Duodenal mucosa (tissue), 2 donors: ENCODE measurements around the gene PRKCH.

ENCODE experiments used
- H3K27ac ChIP-seq: one replicate; pipeline ENCODE4 v1.7.0; 2013; ENCODE audit warnings: low read depth, low read length
- H3K27me3 ChIP-seq, 2 donors: one replicate each; pipeline ENCODE4 v1.7.0; 2013; ENCODE audit warnings: low read length in 2 of 2, control low read depth in 1 of 2; ENCODE audit not compliant: insufficient read depth in 2 of 2, control insufficient read depth in 1 of 2
- H3K36me3 ChIP-seq, 2 donors: one replicate each; pipeline ENCODE4 v1.7.0; 2013; ENCODE audit warnings: low read length in 2 of 2, control low read depth in 1 of 2; ENCODE audit not compliant: insufficient read depth in 2 of 2, control insufficient read depth in 1 of 2
- H3K4me1 ChIP-seq, 2 donors: one replicate each; pipeline ENCODE4 v1.7.0; 2013; ENCODE audit warnings: low read length in 2 of 2, control low read depth in 1 of 2; ENCODE audit not compliant: insufficient read depth in 2 of 2, control insufficient read depth in 1 of 2
- H3K4me3 ChIP-seq, 2 donors: one replicate each; pipeline ENCODE4 v1.7.0; 2013; ENCODE audit warnings: low read length in 2 of 2, low read depth in 1 of 2
- H3K9ac ChIP-seq, 2 donors: one replicate each; pipeline ENCODE4 v1.7.0; 2013; ENCODE audit warnings: low read length in 2 of 2, low read depth in 1 of 2
- H3K9me3 ChIP-seq, 2 donors: one replicate each; pipeline ENCODE4 v1.7.0; 2013; ENCODE audit warnings: low read length in 2 of 2, control low read depth in 1 of 2; ENCODE audit not compliant: control insufficient read depth in 1 of 2

The PRKCH gene

DNA sequence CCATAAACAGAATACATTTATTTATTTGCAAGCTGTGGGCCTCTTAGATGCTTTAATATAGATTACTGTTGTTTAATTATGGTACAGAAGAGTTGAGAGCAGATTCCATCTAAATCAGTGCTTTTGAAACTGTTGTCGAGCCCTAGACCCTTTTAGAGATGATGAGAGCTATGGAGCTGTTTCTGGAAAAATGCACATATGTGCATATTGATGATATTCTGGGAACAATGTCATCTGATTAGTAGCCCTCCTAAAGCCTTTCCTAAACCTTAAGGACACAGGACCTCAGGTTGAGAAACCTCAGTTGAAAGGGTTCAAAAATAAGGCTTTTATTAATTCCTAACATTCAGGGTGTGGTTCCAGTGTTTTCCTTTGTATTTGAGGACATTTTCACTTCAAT, 11.7 kb downstream of the PRKCH start:
- Histone ChIP-seq H3K4me3 (no peak overlapping the region), H3K36me3 (no peaks in the 10 kb centered on the region), H3K9me3 (no peaks in the 10 kb centered on the region), H3K9ac (peak overlapping the region in 1 of 2 donors; percentile 57), H3K27ac (no peak overlapping the region), H3K27me3 (no peaks in the 10 kb centered on the region), H3K4me1 (no peaks in the 10 kb centered on the region)

DNA sequence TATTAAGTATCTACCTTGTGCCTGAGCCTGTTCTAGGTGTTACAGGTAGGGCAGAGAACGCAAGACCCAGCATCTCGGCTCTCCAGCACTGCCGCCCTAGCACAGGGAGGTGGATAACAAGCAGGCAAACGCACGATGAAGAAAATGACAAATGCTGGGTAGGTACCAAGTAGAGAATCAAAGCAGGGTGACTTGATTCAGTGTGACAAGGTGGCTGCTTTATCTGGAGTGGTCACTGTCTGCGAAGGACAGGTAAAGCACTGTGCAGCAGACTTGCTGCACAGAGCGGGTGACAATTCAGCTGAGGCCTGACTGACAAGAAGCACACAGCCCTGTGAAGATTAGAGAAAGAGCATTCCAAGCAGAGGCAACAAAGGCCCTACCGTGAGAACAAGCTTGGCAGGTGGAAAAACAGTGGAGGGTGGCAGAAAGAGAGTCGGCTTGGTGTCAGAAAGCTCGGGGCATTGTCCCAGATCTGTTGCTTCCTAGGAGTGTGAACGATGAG, 12.9 kb downstream of the PRKCH start:
- no peaks in the 10 kb centered on the region for H3K27me3 ChIP-seq
- no peak overlapping the region for H3K4me3 ChIP-seq
- H3K9me3 ChIP-seq, result no peaks in the 10 kb centered on the region
- peak overlapping the region; percentile 47 for H3K27ac ChIP-seq
- peak overlapping the region; percentile 9 to 57 for H3K9ac ChIP-seq
- no peaks in the 10 kb centered on the region for H3K4me1 ChIP-seq
- H3K36me3 ChIP-seq, result no peaks in the 10 kb centered on the region

GRCh38 chr14:61335049-61335448, 13.7 kb downstream of the PRKCH start:
- no peak overlapping the region for H3K4me3 ChIP-seq
- H3K9me3 ChIP-seq, result no peaks in the 10 kb centered on the region
- no peaks in the 10 kb centered on the region for H3K36me3 ChIP-seq
- H3K4me1 ChIP-seq, result no peaks in the 10 kb centered on the region
- H3K9ac ChIP-seq, result no peak overlapping the region
- H3K27me3 ChIP-seq, result no peaks in the 10 kb centered on the region
- H3K27ac ChIP-seq, result no peak overlapping the region

DNA sequence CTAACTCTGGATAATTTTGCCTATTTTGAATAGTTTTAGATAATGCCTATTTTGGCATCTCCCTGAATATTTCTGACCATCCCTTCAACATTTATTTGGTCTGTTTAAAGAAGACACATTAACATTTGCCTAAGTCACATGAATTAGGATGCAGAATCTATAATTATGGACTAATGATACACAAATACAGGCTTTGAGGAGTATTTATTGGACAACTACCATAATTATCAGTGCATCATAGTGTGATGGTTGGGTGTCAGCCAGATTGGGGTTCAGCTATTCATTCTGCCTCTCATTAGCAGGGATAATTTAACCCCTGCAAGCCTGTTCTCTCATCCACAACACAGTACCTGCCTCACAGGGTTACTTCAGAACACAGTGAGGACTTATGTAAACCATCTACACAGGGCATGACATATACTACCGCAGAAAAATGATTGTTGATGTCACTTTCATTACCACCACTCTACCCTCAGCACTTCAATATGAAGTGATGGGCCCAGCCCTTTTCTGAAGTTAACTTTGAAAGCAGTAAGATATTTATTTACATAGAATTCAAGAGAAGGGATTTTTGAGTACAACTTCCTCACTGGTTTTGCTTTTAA, 14.4 kb downstream of the PRKCH start:
- Histone ChIP-seq H3K4me1 (no peaks in the 10 kb centered on the region), H3K9me3 (no peaks in the 10 kb centered on the region), H3K4me3 (no peak overlapping the region), H3K27ac (no peak overlapping the region), H3K36me3 (no peaks in the 10 kb centered on the region), H3K27me3 (no peaks in the 10 kb centered on the region), H3K9ac (peak overlapping the region in 1 of 2 donors; percentile 16)

- H3K36me3 ChIP-seq, result no peaks in the 10 kb centered on the region
- H3K27ac ChIP-seq, result no peak overlapping the region
- no peak overlapping the region for H3K9ac ChIP-seq
- no peak overlapping the region for H3K4me3 ChIP-seq
- H3K9me3 ChIP-seq, result no peaks in the 10 kb centered on the region
- H3K27me3 ChIP-seq, result no peaks in the 10 kb centered on the region
- H3K4me1 ChIP-seq, result peaks cover 0 to 3% of the 10 kb centered on the region in 2 donors
Measured at GRCh38 chr14:61337893-61338292, 16.5 kb downstream of the PRKCH start.

- Histone ChIP-seq H3K4me1 (peaks cover 0 to 3% of the 10 kb centered on the region in 2 donors), H3K4me3 (no peak overlapping the region), H3K36me3 (no peaks in the 10 kb centered on the region), H3K9me3 (no peaks in the 10 kb centered on the region), H3K9ac (no peak overlapping the region), H3K27me3 (no peaks in the 10 kb centered on the region), H3K27ac (no peak overlapping the region)
Measured at GRCh38 chr14:61338457-61338856, 17.1 kb downstream of the PRKCH start.

- Histone ChIP-seq H3K9me3 (no peaks in the 10 kb centered on the region), H3K27ac (no peak overlapping the region), H3K27me3 (no peaks in the 10 kb centered on the region), H3K36me3 (no peaks in the 10 kb centered on the region), H3K4me1 (peaks cover 0 to 15% of the 10 kb centered on the region in 2 donors), H3K4me3 (no peak overlapping the region), H3K9ac (no peak overlapping the region)
Measured at GRCh38 chr14:61341275-61342206, 20.2 kb downstream of the PRKCH start.

DNA sequence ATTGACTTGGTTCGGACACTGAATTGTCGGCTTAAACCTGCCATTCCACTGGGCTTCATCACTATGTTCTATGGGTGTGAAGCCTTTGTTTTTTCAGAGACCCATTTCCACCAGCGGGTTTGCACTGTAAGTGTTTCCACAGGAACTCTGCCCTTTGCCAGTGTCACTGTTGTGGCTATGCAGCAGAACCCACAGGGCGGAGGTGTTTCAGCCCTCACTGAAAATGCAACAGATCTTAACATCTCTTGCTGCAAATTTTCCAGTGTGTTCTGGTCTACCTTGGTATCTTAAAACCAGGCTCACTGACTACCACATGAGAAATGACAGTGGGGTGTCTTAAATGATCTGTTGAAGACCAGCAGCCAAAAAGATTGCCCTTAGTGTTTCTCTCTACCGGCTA, 21.1 kb downstream of the PRKCH start:
- no peaks in the 10 kb centered on the region for H3K27me3 ChIP-seq
- H3K9ac ChIP-seq, result peak overlapping the region in 1 of 2 donors; percentile 7
- H3K36me3 ChIP-seq, result no peaks in the 10 kb centered on the region
- H3K27ac ChIP-seq, result peak overlapping the region; percentile 27
- H3K9me3 ChIP-seq, result no peaks in the 10 kb centered on the region
- H3K4me3 ChIP-seq, result no peak overlapping the region
- peaks cover 0 to 16% of the 10 kb centered on the region in 2 donors for H3K4me1 ChIP-seq

DNA sequence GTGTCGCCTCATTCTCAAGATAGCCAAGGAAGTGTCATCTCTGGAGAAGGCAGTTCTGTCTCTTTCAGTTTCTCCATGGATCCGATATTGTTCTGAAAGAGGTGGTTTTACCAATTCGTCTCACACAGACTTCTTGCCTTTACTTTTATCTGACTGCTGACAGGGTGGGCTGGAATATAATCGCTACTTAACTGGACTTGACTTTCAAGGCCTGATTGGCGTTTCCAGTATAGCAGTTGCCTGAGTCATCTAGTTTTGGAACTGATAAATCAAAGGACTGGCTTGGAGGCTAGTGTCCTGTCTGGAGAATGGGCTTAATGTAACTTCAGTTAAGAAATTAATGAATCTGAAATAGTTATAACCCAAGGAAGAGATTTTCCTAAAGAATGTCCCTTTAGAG, 21.6 kb downstream of the PRKCH start:
- no peak overlapping the region for H3K4me3 ChIP-seq
- peaks cover 0 to 16% of the 10 kb centered on the region in 2 donors for H3K4me1 ChIP-seq
- H3K9me3 ChIP-seq, result no peaks in the 10 kb centered on the region
- peak overlapping the region; percentile 27 for H3K27ac ChIP-seq
- no peaks in the 10 kb centered on the region for H3K27me3 ChIP-seq
- H3K36me3 ChIP-seq, result no peaks in the 10 kb centered on the region
- H3K9ac ChIP-seq, result peak overlapping the region in 1 of 2 donors; percentile 7

GRCh38 chr14:61343471-61343870, 22.1 kb downstream of the PRKCH start:
- Histone ChIP-seq H3K27me3 (no peaks in the 10 kb centered on the region), H3K4me1 (peaks cover 3 to 16% of the 10 kb centered on the region in 2 donors), H3K4me3 (no peak overlapping the region), H3K9me3 (no peaks in the 10 kb centered on the region), H3K36me3 (no peaks in the 10 kb centered on the region), H3K27ac (no peak overlapping the region), H3K9ac (no peak overlapping the region)
